GM21360 (cell line): ENCODE results near the gene ZWILCH.
"Not testable (repeated sequence)": the region's sequence is repeated elsewhere in the genome, so short reads cannot be mapped to it uniquely, and the experiment has no call there.

Experiments
- ATAC-seq: cut with Tn5 transposase; IDR thresholded peaks from one replicate; pipeline ENCODE4 v1.9.1; 2021; ENCODE audit warnings: mild to moderate bottlenecking, moderate library complexity; ENCODE audit not compliant: unreplicated experiment

ZWILCH gene

GRCh38 chr15:66504563-66505429 is at the start of gene ZWILCH, which contains the start of gene RPL4:
Gene ZWILCH (plus strand): TSS chr15:66505326. CDS start chr15:66505339, 13 bp downstream.
Gene RPL4 (minus strand): TSS chr15:66504855. CDS start chr15:66504790, 65 bp downstream.
- peak; percentile 65 for ATAC-seq

GRCh38 chr15:66456211-66456610 is 48.9 kb upstream of the ZWILCH start:
- no peak for ATAC-seq

GRCh38 chr15:66459818-66460615 is 45.1 kb upstream of the ZWILCH start:
- no peak for ATAC-seq

- ATAC-seq: not testable (repeated sequence)
Measured at GRCh38 chr15:66461294-66461693, 43.8 kb upstream of the ZWILCH start.

- no peak for ATAC-seq
Measured at GRCh38 chr15:66461917-66462316, 43.2 kb upstream of the ZWILCH start.

- ATAC-seq: no peak
Measured at GRCh38 chr15:66462627-66463026, 42.5 kb upstream of the ZWILCH start.

- ATAC-seq: not testable (repeated sequence)
Measured at GRCh38 chr15:66465294-66465693, 39.8 kb upstream of the ZWILCH start.

- ATAC-seq: not testable (repeated sequence)
Measured at GRCh38 chr15:66467162-66468040, 37.7 kb upstream of the ZWILCH start.

GRCh38 chr15:66470825-66471224 is 34.3 kb upstream of the ZWILCH start:
- ATAC-seq: not testable (repeated sequence)

- peak; percentile 59 for ATAC-seq
Measured at GRCh38 chr15:66472176-66472999, 32.7 kb upstream of the ZWILCH start.

- no peak for ATAC-seq
Measured at GRCh38 chr15:66474135-66474534, 31.0 kb upstream of the ZWILCH start.

GRCh38 chr15:66474963-66475362 is 30.2 kb upstream of the ZWILCH start:
- ATAC-seq: no peak

- no peak for ATAC-seq
Measured at GRCh38 chr15:66476535-66476934, 28.6 kb upstream of the ZWILCH start.

- no peak for ATAC-seq
Measured at GRCh38 chr15:66477011-66477410, 28.1 kb upstream of the ZWILCH start.

GRCh38 chr15:66480267-66480666 is 24.9 kb upstream of the ZWILCH start:
- no peak for ATAC-seq

GRCh38 chr15:66481107-66481856 is 23.8 kb upstream of the ZWILCH start:
- no peak for ATAC-seq

- ATAC-seq: no peak
Measured at GRCh38 chr15:66482539-66482938, 22.6 kb upstream of the ZWILCH start.

- no peak for ATAC-seq
Measured at GRCh38 chr15:66483131-66483566, 22.0 kb upstream of the ZWILCH start.

GRCh38 chr15:66484539-66485112 is 20.5 kb upstream of the ZWILCH start:
- ATAC-seq: no peak
